HuH-7.5 (cell line): ENCODE data around the gene ZBTB38.

Experiments used
- DNase-seq: peaks from one replicate; pipeline ENCODE4 v3.0.0; 2011; ENCODE audit warnings: low spot score

ZBTB38 gene

GRCh38 chr3:141338881-141339280, 29.4 kb upstream of the ZBTB38 start:
- no peak for DNase-seq

- DNase-seq = no peak
Measured at GRCh38 chr3:141341536-141341935, 26.8 kb upstream of the ZBTB38 start.

- no peak for DNase-seq
Measured at GRCh38 chr3:141342386-141342785, 25.9 kb upstream of the ZBTB38 start.

GRCh38 chr3:141343077-141343476, 25.2 kb upstream of the ZBTB38 start:
- no peak for DNase-seq

- no peak for DNase-seq
Measured at GRCh38 chr3:141343865-141344271, 24.4 kb upstream of the ZBTB38 start.

GRCh38 chr3:141345528-141345927, 22.8 kb upstream of the ZBTB38 start:
- no peak for DNase-seq

- no peak for DNase-seq
Measured at GRCh38 chr3:141346007-141346406, 22.3 kb upstream of the ZBTB38 start.

- DNase-seq = no peak
Measured at GRCh38 chr3:141346418-141346817, 21.9 kb upstream of the ZBTB38 start.

- no peak for DNase-seq
Measured at GRCh38 chr3:141346839-141347238, 21.5 kb upstream of the ZBTB38 start.

- DNase-seq = no peak
Measured at GRCh38 chr3:141348837-141349236, 19.5 kb upstream of the ZBTB38 start.

- DNase-seq = no peak
Measured at GRCh38 chr3:141349711-141350110, 18.6 kb upstream of the ZBTB38 start.

- no peak for DNase-seq
Measured at GRCh38 chr3:141350666-141351065, 17.6 kb upstream of the ZBTB38 start.

GRCh38 chr3:141352262-141352984, 15.9 kb upstream of the ZBTB38 start:
- no peak for DNase-seq

GRCh38 chr3:141353652-141354495, 14.4 kb upstream of the ZBTB38 start:
- no peak for DNase-seq

- DNase-seq = no peak
Measured at GRCh38 chr3:141354517-141354916, 13.8 kb upstream of the ZBTB38 start.

- DNase-seq = no peak
Measured at GRCh38 chr3:141355242-141355641, 13.1 kb upstream of the ZBTB38 start.

GRCh38 chr3:141356046-141356445, 12.3 kb upstream of the ZBTB38 start:
- no peak for DNase-seq

- DNase-seq = peak; percentile 40
Measured at GRCh38 chr3:141360888-141361598, 7.3 kb upstream of the ZBTB38 start.

GRCh38 chr3:141362736-141363135, 5.6 kb upstream of the ZBTB38 start:
- DNase-seq = no peak

GRCh38 chr3:141365201-141365600, 3.1 kb upstream of the ZBTB38 start:
- DNase-seq = no peak

- DNase-seq = no peak
Measured at GRCh38 chr3:141366285-141367037, 1.8 kb upstream of the ZBTB38 start.
